CD4-positive, alpha-beta T cell (primary cell): ENCODE results near the gene BCAS1. TPM values are rescaled to one million over a fixed set of nuclear protein-coding genes. Genes with fewer than 3 reads are reported as not detected.

Source experiments
- ATAC-seq: fragments of 200-7000 bp; cut with Tn5 transposase; one replicate; pipeline ENCODE4 v1.10.0; 2022; ENCODE audit warnings: mild to moderate bottlenecking; ENCODE audit not compliant: poor library complexity
- CTCF ChIA-PET: fragments of 350-600 bp; sonication (Branson Sonifier 250); formaldehyde crosslinking; loops from one replicate; lab custom pipeline; 2021; ENCODE audit warnings: antibody characterized with exemption, inconsistent platforms; lab: Charles Lee
- POLR2A ChIA-PET: fragments of 350-600 bp; sonication (Branson Sonifier 250); formaldehyde crosslinking; loops from one replicate; lab custom pipeline; 2021; ENCODE audit warnings: antibody characterized with exemption, inconsistent platforms; lab: Charles Lee
- DNase-seq, 14 experiments: peaks; one replicate each; pipeline ENCODE4 v3.0.0-alpha.2; 2013 to 2020; ENCODE audit warnings: mixed read lengths in 2 of 14
- H3K27ac ChIP-seq, 2 donors: one replicate each; pipeline versions ENCODE4 v1.5.1 to v1.7.0; 2013; ENCODE audit warnings: low read length in 2 of 2, low read depth in 1 of 2, mild to moderate bottlenecking in 1 of 2
- H3K27me3 ChIP-seq, 2 experiments: 1 replicate in 1 of 2; 2 replicates in 1 of 2; pipeline versions ENCODE4 v1.6.1 to v1.7.0; 2013; ENCODE audit warnings: low read length in 2 of 2, control low read depth in 1 of 2, mild to moderate bottlenecking in 1 of 2, moderate library complexity in 1 of 2; ENCODE audit not compliant: insufficient read depth in 2 of 2, control insufficient read depth in 1 of 2
- H3K36me3 ChIP-seq: one replicate; pipeline ENCODE4 v1.6.1; 2013; ENCODE audit warnings: low read length, control low read depth; ENCODE audit not compliant: insufficient read depth
- H3K4me1 ChIP-seq: one replicate; pipeline ENCODE4 v1.6.1; 2013; ENCODE audit warnings: low read length, control low read depth; ENCODE audit not compliant: insufficient read depth
- H3K4me3 ChIP-seq: one replicate; pipeline ENCODE4 v1.5.1; 2013; ENCODE audit warnings: mild to moderate bottlenecking, low read length, moderate library complexity
- H3K9me3 ChIP-seq, 2 experiments: 1 replicate in 1 of 2; 2 replicates in 1 of 2; pipeline versions ENCODE4 v1.6.1 to v1.7.0; 2013; ENCODE audit warnings: low read length in 2 of 2, mild to moderate bottlenecking in 2 of 2, control low read depth in 1 of 2, moderate library complexity in 1 of 2; ENCODE audit not compliant: control insufficient read depth in 1 of 2, insufficient read depth in 1 of 2
- H3K27ac Mint-ChIP-seq: one replicate; pipeline ENCODE4 v1.8.0; 2020; ENCODE audit warnings: mixed read lengths
- H3K27me3 Mint-ChIP-seq: one replicate; pipeline ENCODE4 v1.8.0; 2021; ENCODE audit warnings: mixed read lengths
- H3K36me3 Mint-ChIP-seq: one replicate; pipeline ENCODE4 v1.8.0; 2021; ENCODE audit warnings: low read depth, mixed read lengths
- H3K4me1 Mint-ChIP-seq: one replicate; pipeline ENCODE4 v1.8.0; 2021; ENCODE audit warnings: low read depth, mixed read lengths
- H3K4me3 Mint-ChIP-seq: one replicate; pipeline ENCODE4 v1.8.0; 2020; ENCODE audit warnings: mild to moderate bottlenecking, mixed read lengths
- H3K9me3 Mint-ChIP-seq: one replicate; pipeline ENCODE4 v1.8.0; 2020; ENCODE audit warnings: mixed read lengths
- CTCF ChIP-seq: fragments of 200-600 bp; IDR thresholded peaks from one replicate; pipeline ENCODE4 v1.8.0; 2022; ENCODE audit warnings: antibody characterized with exemption, mild to moderate bottlenecking
- intact Hi-C, 2 experiments: fragments of 100-400 bp; cut with DNase I in 1 of 2; cut with micrococcal nuclease in 1 of 2; formaldehyde crosslinking; loops; one replicate each; pipeline versions ENCODE4 v1.15.1 to v1.9.0; 2023 to 2025; cut with DNase I, micrococcal nuclease
- total RNA-seq, 174 experiments: library from RNA in 2 of 174; stranded (reverse) in 2 of 174; gene quantifications; one replicate each; pipeline ENCODE4 v1.2.3 and lab custom pipeline; 2021 to 2026

Gene BCAS1
- total RNA-seq, 2 experiments from 2014 or later = 0.20 to 0.27 TPM

GRCh38 chr20:53954723-53955658, 115.4 kb downstream of the BCAS1 start:
- TF ChIP-seq CTCF = no peak
- ATAC-seq (no peak), DNase-seq (no peak)
- intact Hi-C loops = loop anchor here in 1 of 2 experiments (5.0 kb wide), 1 partner anchor 247 kb away; no protein-coding TSS in a partner anchor
- no peaks in the 10 kb centered on the region for H3K27me3 ChIP-seq
- Mint-ChIP-seq H3K9me3 (no peaks in the 10 kb centered on the region), H3K27me3 (no peaks in the 10 kb centered on the region), H3K4me1 (peaks cover 7% of the 10 kb centered on the region), H3K36me3 (no peaks in the 10 kb centered on the region), H3K4me3 (no peak overlapping the region), H3K27ac (no peak overlapping the region)
- ChIA-PET CTCF (interaction anchor here (2.7 kb wide), 1 partner anchor 15 kb away, joined by 6 read pairs; no protein-coding TSS in a partner anchor), POLR2A (no interaction called here)
- peaks cover 4% of the 10 kb centered on the region for H3K4me1 ChIP-seq
- no peak overlapping the region for H3K4me3 ChIP-seq
- H3K9me3 ChIP-seq = peaks cover 4 to 10% of the 10 kb centered on the region in 2 experiments
- H3K36me3 ChIP-seq = no peaks in the 10 kb centered on the region
- no peak overlapping the region for H3K27ac ChIP-seq

- ChIA-PET POLR2A (no interaction called here), CTCF (no interaction called here)
- Histone ChIP-seq H3K4me3 (no peak overlapping the region), H3K27ac (no peak overlapping the region), H3K36me3 (no peaks in the 10 kb centered on the region), H3K4me1 (peaks cover 26% of the 10 kb centered on the region), H3K9me3 (peaks cover 4 to 10% of the 10 kb centered on the region in 2 experiments), H3K27me3 (no peaks in the 10 kb centered on the region)
- DNase-seq (no peak), ATAC-seq (no peak)
- Mint-ChIP-seq H3K9me3 (no peaks in the 10 kb centered on the region), H3K4me1 (peaks cover 31% of the 10 kb centered on the region), H3K27ac (no peak overlapping the region), H3K27me3 (no peaks in the 10 kb centered on the region), H3K36me3 (peaks cover 5% of the 10 kb centered on the region), H3K4me3 (no peak overlapping the region)
- no peak for TF ChIP-seq CTCF
- intact Hi-C loops = loop anchor here in 1 of 2 experiments (5.0 kb wide), 1 partner anchor 250 kb away; no protein-coding TSS in a partner anchor
Measured at GRCh38 chr20:53952528-53953096, 117.8 kb downstream of the BCAS1 start.

- H3K4me3 ChIP-seq = no peak overlapping the region
- ATAC-seq (no peak), DNase-seq (no peak)
- peaks cover 4 to 10% of the 10 kb centered on the region in 2 experiments for H3K9me3 ChIP-seq
- peaks cover 31% of the 10 kb centered on the region for H3K4me1 ChIP-seq
- no peaks in the 10 kb centered on the region for H3K27me3 Mint-ChIP-seq
- peaks cover 5% of the 10 kb centered on the region for H3K36me3 Mint-ChIP-seq
- no peaks in the 10 kb centered on the region for H3K27me3 ChIP-seq
- intact Hi-C loops = loop anchor here in 1 of 2 experiments (5.0 kb wide), 1 partner anchor 252 kb away; no protein-coding TSS in a partner anchor
- ChIA-PET CTCF (interaction anchor here (1.4 kb wide), 2 partner anchors 35 to 1760 kb away, joined by 4 read pairs; partner anchors contain the start of gene ZFP64), POLR2A (interaction anchor here (1.2 to 1.4 kb wide), 2 partner anchors 341 to 1540 kb away, joined by 5 to 6 read pairs; no protein-coding TSS in a partner anchor)
- H3K27ac ChIP-seq = no peak overlapping the region
- no peaks in the 10 kb centered on the region for H3K36me3 ChIP-seq
- no peaks in the 10 kb centered on the region for H3K9me3 Mint-ChIP-seq
- no peak for TF ChIP-seq CTCF
- H3K4me3 Mint-ChIP-seq = peak overlapping the region; percentile 35
- H3K27ac Mint-ChIP-seq = peak overlapping the region; percentile 99
- peaks cover 36% of the 10 kb centered on the region for H3K4me1 Mint-ChIP-seq
Measured at GRCh38 chr20:53950578-53950977, 119.8 kb downstream of the BCAS1 start.
